ENCODE results near the gene BDH1. TPM values are rescaled to one million over a fixed set of nuclear protein-coding genes. Genes with fewer than 3 reads are reported as not detected.
"Not testable (repeated sequence)": the region's sequence is repeated elsewhere in the genome, so short reads cannot be mapped to it uniquely, and the experiment has no call there.

BDH1 gene
- total RNA-seq, 6 donors from 2014 or later: 13.5 to 30.4 (median 23.0) TPM

DNA sequence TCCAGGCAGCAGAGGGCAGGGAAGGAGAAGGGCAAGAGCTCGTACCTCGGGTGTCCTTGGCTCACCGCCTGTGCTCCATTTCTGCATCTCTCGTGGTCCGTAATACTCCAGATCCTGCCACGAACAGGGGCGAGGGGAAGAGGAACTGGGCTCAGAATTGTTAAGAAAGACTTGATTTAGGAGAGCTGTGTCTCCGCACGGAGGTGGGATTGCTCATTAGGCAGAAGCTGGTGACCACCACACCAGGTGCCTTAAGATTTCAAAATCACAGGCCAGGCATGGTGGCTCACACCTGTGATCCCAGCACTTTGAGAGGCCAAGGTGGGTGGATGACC, 37.2 kb upstream of the BDH1 start:
- TF ChIP-seq, protein P1, sequence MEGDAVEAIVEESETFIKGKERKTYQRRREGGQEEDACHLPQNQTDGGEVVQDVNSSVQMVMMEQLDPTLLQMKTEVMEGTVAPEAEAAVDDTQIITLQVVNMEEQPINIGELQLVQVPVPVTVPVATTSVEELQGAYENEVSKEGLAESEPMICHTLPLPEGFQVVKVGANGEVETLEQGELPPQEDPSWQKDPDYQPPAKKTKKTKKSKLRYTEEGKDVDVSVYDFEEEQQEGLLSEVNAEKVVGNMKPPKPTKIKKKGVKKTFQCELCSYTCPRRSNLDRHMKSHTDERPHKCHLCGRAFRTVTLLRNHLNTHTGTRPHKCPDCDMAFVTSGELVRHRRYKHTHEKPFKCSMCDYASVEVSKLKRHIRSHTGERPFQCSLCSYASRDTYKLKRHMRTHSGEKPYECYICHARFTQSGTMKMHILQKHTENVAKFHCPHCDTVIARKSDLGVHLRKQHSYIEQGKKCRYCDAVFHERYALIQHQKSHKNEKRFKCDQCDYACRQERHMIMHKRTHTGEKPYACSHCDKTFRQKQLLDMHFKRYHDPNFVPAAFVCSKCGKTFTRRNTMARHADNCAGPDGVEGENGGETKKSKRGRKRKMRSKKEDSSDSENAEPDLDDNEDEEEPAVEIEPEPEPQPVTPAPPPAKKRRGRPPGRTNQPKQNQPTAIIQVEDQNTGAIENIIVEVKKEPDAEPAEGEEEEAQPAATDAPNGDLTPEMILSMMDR (IDR thresholded peaks at IDR 0.05): no peak
- TF ChIP-seq EP300 (IDR thresholded peaks at IDR 0.05) (no peak), POLR2AphosphoS5 (IDR thresholded peaks at IDR 0.05) (no peak), POLR2A (IDR thresholded peaks at IDR 0.05) (no peak)
- 81 to 84% methylated on average over 9 of the region's 9 CpGs for WGBS, 2 donors
- ATAC-seq (ENCODE audit: low FRiP score in 2 of 2) (no peak), DNase-seq (no peak)
- no peaks in the 10 kb centered on the region for H3K36me3 ChIP-seq
- no peaks in the 10 kb centered on the region for H3K4me1 ChIP-seq
- H3K27ac ChIP-seq: no peak overlapping the region
- no peak overlapping the region for H3K4me3 ChIP-seq
- H3K27me3 ChIP-seq: no peaks in the 10 kb centered on the region
- no peaks in the 10 kb centered on the region for H3K9me3 ChIP-seq

DNA sequence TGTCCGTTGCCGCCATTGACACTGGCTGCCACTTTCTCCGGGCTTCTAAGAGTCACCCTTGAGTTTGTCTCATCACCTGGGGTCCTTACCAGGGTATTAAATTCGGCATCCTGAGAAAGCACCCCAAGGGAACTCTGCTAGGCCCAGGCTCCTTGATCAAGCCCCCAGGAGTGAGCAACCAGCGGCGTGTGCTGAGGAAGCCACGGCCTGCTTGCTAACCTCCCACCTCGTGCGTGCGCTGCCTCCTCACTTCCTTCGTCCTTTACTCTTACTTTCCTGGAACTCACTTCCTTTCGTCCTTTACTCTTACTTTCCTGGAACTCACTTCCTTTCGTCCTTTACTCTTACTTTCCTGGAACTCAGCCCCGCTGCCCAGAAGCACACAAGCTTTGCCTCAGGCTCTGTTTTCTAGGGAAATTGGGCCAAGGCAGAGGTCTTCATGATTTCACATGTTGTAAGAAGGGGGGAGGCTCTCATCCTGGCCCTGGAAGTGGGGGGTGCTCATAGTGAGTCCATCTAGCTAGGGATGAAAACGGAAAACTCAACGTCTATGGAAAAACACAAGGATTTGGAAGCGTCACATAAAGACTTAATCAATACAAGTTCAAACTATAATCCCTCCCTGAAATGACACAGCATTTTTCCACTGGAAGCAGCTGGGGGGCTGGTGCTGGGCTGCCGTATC, 36.7 kb upstream of the BDH1 start:
- Histone ChIP-seq H3K27ac (no peak overlapping the region), H3K9me3 (no peaks in the 10 kb centered on the region), H3K36me3 (no peaks in the 10 kb centered on the region), H3K4me1 (no peaks in the 10 kb centered on the region), H3K4me3 (no peak overlapping the region), H3K27me3 (no peaks in the 10 kb centered on the region)
- TF ChIP-seq POLR2A (IDR thresholded peaks at IDR 0.05): no peak
- TF ChIP-seq, protein P1 (IDR thresholded peaks at IDR 0.05): no peak
- TF ChIP-seq EP300 (IDR thresholded peaks at IDR 0.05): no peak
- no peak for TF ChIP-seq POLR2AphosphoS5 (IDR thresholded peaks at IDR 0.05)
- ATAC-seq (ENCODE audit: low FRiP score in 2 of 2): no peak
- 82 to 86% methylated on average over 18 of the region's 18 CpGs for WGBS, 2 donors
- DNase-seq: no peak

DNA sequence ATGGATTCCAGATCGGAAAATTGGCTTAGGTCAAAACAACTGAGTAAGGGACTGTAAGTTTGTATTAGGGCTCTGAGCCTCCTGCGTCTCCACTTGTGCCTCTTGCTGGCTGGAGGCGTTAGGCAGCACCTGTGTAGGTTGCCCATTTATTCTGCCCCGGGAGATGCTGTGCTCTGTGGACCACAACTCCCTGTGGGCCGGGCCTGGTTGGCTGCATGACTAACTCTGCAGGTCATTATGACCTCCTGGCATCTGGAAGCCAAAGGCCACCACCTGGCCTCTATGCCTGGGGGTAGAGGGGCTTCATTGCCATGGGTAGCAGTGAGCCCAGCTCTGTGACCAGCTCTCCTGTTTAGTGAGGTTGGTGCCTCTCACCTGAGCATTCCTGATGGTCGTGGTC, 36.0 kb upstream of the BDH1 start:
- no peak for TF ChIP-seq POLR2AphosphoS5 (IDR thresholded peaks at IDR 0.05)
- TF ChIP-seq, protein P1 (IDR thresholded peaks at IDR 0.05): no peak
- Histone ChIP-seq H3K4me1 (no peaks in the 10 kb centered on the region), H3K27ac (no peak overlapping the region), H3K36me3 (no peaks in the 10 kb centered on the region), H3K9me3 (no peaks in the 10 kb centered on the region), H3K4me3 (no peak overlapping the region), H3K27me3 (no peaks in the 10 kb centered on the region)
- ATAC-seq (ENCODE audit: low FRiP score in 2 of 2) (no peak), DNase-seq (no peak)
- WGBS, 2 donors: 91 to 100% methylated on average over 5 to 6 of the region's 6 CpGs

DNA sequence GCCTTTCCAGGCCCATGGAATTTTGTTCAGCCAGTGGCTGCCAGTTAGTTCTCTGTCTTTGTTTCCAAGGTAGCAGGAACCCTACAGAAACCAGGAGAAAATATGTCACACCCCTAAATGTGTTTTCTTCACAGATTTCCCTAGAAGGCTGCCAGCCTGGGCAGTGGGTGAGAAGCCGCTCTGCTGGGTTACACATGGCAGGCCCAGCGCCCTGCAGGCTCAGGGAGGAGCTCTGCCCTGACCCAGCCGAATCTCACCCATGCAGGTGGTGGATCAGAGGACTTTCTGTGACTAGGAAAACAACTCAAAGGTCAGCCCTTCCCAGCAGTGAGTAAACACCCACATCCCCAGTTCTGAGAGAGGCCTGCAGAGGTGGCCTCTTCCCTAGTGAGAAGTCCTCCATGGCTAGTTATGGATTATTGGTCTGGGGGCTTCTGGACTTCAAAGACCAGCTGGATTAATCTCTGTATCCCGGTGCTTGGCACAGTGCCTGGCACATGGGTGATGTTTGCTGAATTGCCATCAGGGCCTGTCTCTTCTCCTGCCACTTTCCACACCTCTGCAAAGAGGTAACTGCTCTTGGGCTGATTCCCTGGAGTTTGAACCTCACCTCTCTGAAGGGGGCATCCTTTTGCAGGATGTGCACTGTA, 34.7 kb upstream of the BDH1 start:
- DNase-seq (no peak), ATAC-seq (ENCODE audit: low FRiP score in 2 of 2) (no peak)
- no peaks in the 10 kb centered on the region for H3K9me3 ChIP-seq
- no peaks in the 10 kb centered on the region for H3K27me3 ChIP-seq
- H3K27ac ChIP-seq: no peak overlapping the region
- 82 to 100% methylated on average over 1 to 4 of the region's 4 CpGs for WGBS, 2 donors
- TF ChIP-seq POLR2A (IDR thresholded peaks at IDR 0.05) (no peak), EP300 (IDR thresholded peaks at IDR 0.05) (no peak)
- H3K4me1 ChIP-seq: no peaks in the 10 kb centered on the region
- H3K4me3 ChIP-seq: no peak overlapping the region
- H3K36me3 ChIP-seq: no peaks in the 10 kb centered on the region

DNA sequence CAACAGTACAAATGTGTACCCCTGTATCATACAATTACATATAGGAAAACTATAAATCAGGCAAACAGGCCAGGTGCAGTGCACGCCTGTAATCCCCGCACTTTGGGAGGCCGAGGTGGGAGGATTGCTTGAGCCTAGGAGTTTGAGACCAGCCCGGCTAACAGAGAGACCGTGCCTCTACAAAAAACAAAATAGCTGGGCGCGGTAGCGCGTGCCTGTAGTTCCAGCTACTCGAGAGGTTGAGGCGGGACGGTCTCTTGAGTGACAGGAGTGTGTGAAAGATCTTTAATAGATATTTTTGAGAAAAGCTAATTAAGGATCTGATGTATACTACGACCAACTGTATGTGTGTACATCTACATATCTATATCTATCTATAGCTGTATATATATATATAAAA, 33.8 kb upstream of the BDH1 start:
- Histone ChIP-seq H3K4me1 (no peaks in the 10 kb centered on the region), H3K27me3 (no peaks in the 10 kb centered on the region), H3K9me3 (no peaks in the 10 kb centered on the region), H3K27ac (no peak overlapping the region), H3K4me3 (no peak overlapping the region), H3K36me3 (no peaks in the 10 kb centered on the region)
- DNase-seq: no peak
- no peak for TF ChIP-seq POLR2A (IDR thresholded peaks at IDR 0.05)
- 80 to 93% methylated on average over 13 of the region's 13 CpGs for whole genome bisulfite sequencing, 2 donors
- no peak for ATAC-seq (ENCODE audit: low FRiP score in 2 of 2)

DNA sequence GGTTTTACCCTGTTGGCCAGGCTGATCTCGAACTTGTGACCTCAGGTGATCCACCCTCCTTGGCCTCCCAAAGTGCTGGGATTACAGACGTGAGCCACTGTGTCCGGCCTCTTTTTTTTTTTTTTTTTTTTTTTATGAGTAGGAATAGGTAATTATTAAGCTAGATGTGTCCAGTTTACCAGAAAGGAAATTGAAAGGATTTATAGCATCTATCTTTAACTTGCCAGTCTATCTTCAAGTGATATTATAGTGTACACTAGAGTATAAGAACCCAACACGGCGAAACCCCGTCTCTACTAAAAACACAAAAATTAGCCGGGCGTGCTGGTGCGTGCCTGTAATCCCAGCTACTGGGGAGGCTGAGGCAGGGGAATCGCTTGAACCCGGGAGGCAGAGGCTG, 31.0 kb upstream of the BDH1 start:
- not testable (repeated sequence) for H3K9me3 ChIP-seq; H3K27ac ChIP-seq; H3K4me3 ChIP-seq; ATAC-seq (ENCODE audit: low FRiP score in 2 of 2); H3K4me1 ChIP-seq; DNase-seq; H3K27me3 ChIP-seq; H3K36me3 ChIP-seq
- WGBS, 2 donors: 88 to 91% methylated on average over 11 of the region's 11 CpGs

Data from upper lobe of left lung (tissue), 6 donors.